ENCODE data around the gene PRIMA1. TPM values are rescaled to one million over a fixed set of nuclear protein-coding genes. Genes with fewer than 3 reads are reported as not detected.

Gene PRIMA1
- polyA plus RNA-seq, 3 donors, result not detected

GRCh38 chr14:93744876-93745275 is 43.4 kb downstream of the PRIMA1 start:
- no peaks in the 10 kb centered on the region for H3K9me3 ChIP-seq (replicated peaks in 1 of 2; ENCODE audit: control insufficient read depth in 1 of 2, insufficient read depth in 1 of 2, low read length in 2 of 2)
- Mint-ChIP-seq H3K9me3 (peaks cover 0 to 2% (median 0%) of the 10 kb centered on the region in 7 donors), H3K36me3 (no peaks in the 10 kb centered on the region), H3K27ac (no peak overlapping the region), H3K27me3 (ENCODE audit: low read depth in 3 of 3) (peaks cover 0 to 8% (median 5%) of the 10 kb centered on the region in 3 donors), H3K4me1 (no peaks in the 10 kb centered on the region), H3K4me3 (no peak overlapping the region)
- intact Hi-C loops (cut with micrococcal nuclease), result no loop called here
- no peaks in the 10 kb centered on the region for H3K36me3 ChIP-seq (replicated peaks in 1 of 2; ENCODE audit: control insufficient read depth in 1 of 2, insufficient read depth in 2 of 2, low read length in 2 of 2)
- no peaks in the 10 kb centered on the region for H3K4me1 ChIP-seq (ENCODE audit: control insufficient read depth in 1 of 2, insufficient read depth in 2 of 2, low read length in 2 of 2)
- WGBS (ENCODE audit: insufficient coverage), result no CpG with 5 or more reads among the region's 8 CpGs
- no peaks in the 10 kb centered on the region for H4K20me1 ChIP-seq (ENCODE audit: insufficient read depth, low read length)
- no peaks in the 10 kb centered on the region for H3K27me3 ChIP-seq (ENCODE audit: control insufficient read depth in 2 of 2, insufficient read depth in 2 of 2, low read length in 2 of 2)
- H3K4me2 ChIP-seq (replicated peaks; ENCODE audit: extremely low read depth, low read length, poor library complexity, severe bottlenecking), result no peak overlapping the region
- no peak overlapping the region for H3K4me3 ChIP-seq (replicated peaks in 1 of 3; ENCODE audit: low read depth in 2 of 3, low read length in 3 of 3)
- H2AFZ ChIP-seq (ENCODE audit: insufficient read depth, low read depth, low read length, poor library complexity, severe bottlenecking), result no peak overlapping the region
- DNase-seq, result no peak
- H3K9ac ChIP-seq (ENCODE audit: insufficient read depth, low read length, poor library complexity, severe bottlenecking), result no peak overlapping the region
- H3K27ac ChIP-seq (ENCODE audit: low read depth in 1 of 2, low read length in 2 of 2), result no peak overlapping the region
- TF ChIP-seq CTCF (IDR thresholded peaks at IDR 0.05), result no peak
- no peaks in the 10 kb centered on the region for H3K79me2 ChIP-seq (ENCODE audit: insufficient read depth, low read length)

- Histone ChIP-seq H3K27me3 (ENCODE audit: control insufficient read depth in 2 of 2, insufficient read depth in 2 of 2, low read length in 2 of 2) (no peaks in the 10 kb centered on the region), H3K9ac (ENCODE audit: insufficient read depth, low read length, poor library complexity, severe bottlenecking) (no peak overlapping the region), H3K4me1 (ENCODE audit: control insufficient read depth in 1 of 2, insufficient read depth in 2 of 2, low read length in 2 of 2) (no peaks in the 10 kb centered on the region), H4K20me1 (ENCODE audit: insufficient read depth, low read length) (no peaks in the 10 kb centered on the region), H3K9me3 (replicated peaks in 1 of 2; ENCODE audit: control insufficient read depth in 1 of 2, insufficient read depth in 1 of 2, low read length in 2 of 2) (no peaks in the 10 kb centered on the region), H2AFZ (ENCODE audit: insufficient read depth, low read depth, low read length, poor library complexity, severe bottlenecking) (no peak overlapping the region), H3K36me3 (replicated peaks in 1 of 2; ENCODE audit: control insufficient read depth in 1 of 2, insufficient read depth in 2 of 2, low read length in 2 of 2) (no peaks in the 10 kb centered on the region), H3K4me2 (replicated peaks; ENCODE audit: extremely low read depth, low read length, poor library complexity, severe bottlenecking) (no peak overlapping the region), H3K27ac (ENCODE audit: low read depth in 1 of 2, low read length in 2 of 2) (no peak overlapping the region), H3K79me2 (ENCODE audit: insufficient read depth, low read length) (no peaks in the 10 kb centered on the region), H3K4me3 (replicated peaks in 1 of 3; ENCODE audit: low read depth in 2 of 3, low read length in 3 of 3) (no peak overlapping the region)
- H3K9me3 Mint-ChIP-seq, result peaks cover 0 to 2% (median 0%) of the 10 kb centered on the region in 7 donors
- H3K27me3 Mint-ChIP-seq (ENCODE audit: low read depth in 3 of 3), result peaks cover 0 to 8% (median 5%) of the 10 kb centered on the region in 3 donors
- 92% methylated on average over 7 of the region's 14 CpGs for WGBS (ENCODE audit: insufficient coverage)
- H3K4me3 Mint-ChIP-seq, result no peak overlapping the region
- TF ChIP-seq CTCF (IDR thresholded peaks at IDR 0.05), result no peak
- DNase-seq, result no peak
- no peak overlapping the region for H3K27ac Mint-ChIP-seq
- intact Hi-C loops (cut with micrococcal nuclease), result no loop called here
- no peaks in the 10 kb centered on the region for H3K36me3 Mint-ChIP-seq
- H3K4me1 Mint-ChIP-seq, result no peaks in the 10 kb centered on the region
These were observed 44.1 kb downstream of the PRIMA1 start for GRCh38 chr14:93744176-93744575.
